IPS DF 6.9 (cell line): ENCODE results near the gene IGF2BP2.
"Not testable (repeated sequence)": the region's sequence is repeated elsewhere in the genome, so short reads cannot be mapped to it uniquely, and the experiment has no call there.

Source experiments
- DNase-seq: peaks from one replicate; pipeline ENCODE4 v3.0.0-alpha.2; 2013; ENCODE audit warnings: low read depth, low spot score
- H3K27ac ChIP-seq: one replicate; pipeline ENCODE4 v1.5.1; 2013; ENCODE audit warnings: low read length, control low read depth
- H3K27me3 ChIP-seq: 2 replicates; pipeline ENCODE4 v1.6.1; 2013; ENCODE audit warnings: mild to moderate bottlenecking, low read length; ENCODE audit not compliant: control insufficient read depth, insufficient read depth
- H3K36me3 ChIP-seq: 2 replicates; pipeline ENCODE4 v1.6.1; 2013; ENCODE audit warnings: low read length; ENCODE audit not compliant: control insufficient read depth, insufficient read depth
- H3K4me1 ChIP-seq: 2 replicates; pipeline ENCODE4 v1.6.1; 2013; ENCODE audit warnings: low read length; ENCODE audit not compliant: control insufficient read depth, insufficient read depth
- H3K4me3 ChIP-seq: 2 replicates; pipeline ENCODE4 v1.5.1; 2013; ENCODE audit warnings: mild to moderate bottlenecking, low read length
- H3K9me3 ChIP-seq: 2 replicates; pipeline ENCODE4 v1.6.1; 2013; ENCODE audit warnings: low read length, inconsistent platforms; ENCODE audit not compliant: control insufficient read depth, insufficient read depth
- WGBS: extraction: QIAGEN DNeasy Blood & Tissue Kit; methylation state at CpG from one replicate; pipeline ENCODE4 v1.1.7; 2013; ENCODE audit warnings: mixed read lengths, missing lambda C conversion rate; ENCODE audit not compliant: insufficient read length, insufficient coverage; 5-methylcytosine and 5-hydroxymethylcytosine counted together

The IGF2BP2 gene

DNA sequence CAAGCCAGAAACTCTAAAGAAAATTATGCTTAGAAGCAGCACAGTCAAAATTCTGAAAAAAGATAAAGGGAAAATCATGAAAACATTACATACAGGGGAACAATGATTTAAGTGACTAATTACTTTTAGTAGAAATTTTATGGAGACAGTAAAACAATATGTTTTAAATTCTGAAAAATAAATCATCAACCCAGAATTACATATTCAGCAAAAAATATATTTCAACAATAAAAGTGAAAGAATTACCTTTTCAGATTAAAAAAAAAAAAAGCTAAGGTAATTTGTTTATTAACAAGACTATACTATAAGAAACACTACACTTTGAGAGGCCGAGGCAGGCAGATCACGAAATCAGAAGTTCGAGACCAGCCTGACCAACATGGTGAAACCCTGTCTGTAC lies 32.4 kb upstream of the IGF2BP2 start:
- Histone ChIP-seq H3K9me3 (no peaks in the 10 kb centered on the region), H3K27ac (no peak overlapping the region), H3K36me3 (no peaks in the 10 kb centered on the region), H3K4me3 (no peak overlapping the region), H3K4me1 (no peaks in the 10 kb centered on the region), H3K27me3 (no peaks in the 10 kb centered on the region)
- no CpG with 5 or more reads among the region's 3 CpGs for WGBS
- no peak for DNase-seq

DNA sequence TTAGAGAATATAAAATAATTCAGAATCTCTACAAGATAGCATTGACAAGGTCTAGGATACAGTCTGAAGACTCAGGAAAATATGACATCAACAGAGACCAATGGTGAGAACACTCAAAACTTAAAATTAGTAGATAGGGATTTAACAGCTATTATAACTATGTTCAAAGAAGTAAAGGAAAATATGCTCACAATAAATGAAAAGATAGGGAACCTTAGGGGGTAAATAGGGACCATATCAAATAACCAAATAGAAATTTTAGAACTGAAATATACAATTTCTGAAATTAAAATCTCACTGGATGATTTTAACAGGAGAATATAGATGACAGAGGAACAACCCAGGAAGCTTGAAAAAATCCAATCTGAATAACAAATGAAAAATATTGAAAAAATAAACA lies 31.8 kb upstream of the IGF2BP2 start:
- Histone ChIP-seq H3K27ac (no peak overlapping the region), H3K9me3 (no peaks in the 10 kb centered on the region), H3K36me3 (no peaks in the 10 kb centered on the region), H3K4me1 (no peaks in the 10 kb centered on the region), H3K4me3 (no peak overlapping the region), H3K27me3 (no peaks in the 10 kb centered on the region)
- no peak for DNase-seq

GRCh38 chr3:185853771-185854170 lies 28.9 kb upstream of the IGF2BP2 start:
- WGBS = no CpG with 5 or more reads among the region's 3 CpGs
- DNase-seq = not testable (repeated sequence)

DNA sequence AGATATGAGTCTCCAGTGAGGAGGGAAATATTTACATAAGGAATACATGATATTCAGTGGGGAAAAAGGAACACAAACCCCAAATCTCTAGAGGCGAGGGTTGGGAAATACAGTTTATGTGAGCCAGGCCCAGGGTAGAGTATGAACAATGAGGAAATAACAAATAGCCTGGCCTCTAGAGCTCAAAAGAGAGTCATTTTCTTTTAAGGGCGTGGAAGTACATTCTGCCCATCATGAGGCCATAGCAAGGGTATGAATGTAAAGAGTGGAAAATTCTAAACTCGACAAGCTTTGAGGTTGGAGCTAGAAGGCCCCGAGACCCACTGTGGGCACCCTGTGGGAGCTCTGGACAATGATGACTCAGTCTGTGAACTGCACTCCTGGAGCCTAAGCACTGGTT lies 27.8 kb upstream of the IGF2BP2 start:
- no peak for DNase-seq
- Histone ChIP-seq H3K36me3 (no peaks in the 10 kb centered on the region), H3K4me3 (no peak overlapping the region), H3K27ac (no peak overlapping the region), H3K27me3 (no peaks in the 10 kb centered on the region), H3K9me3 (no peaks in the 10 kb centered on the region), H3K4me1 (no peaks in the 10 kb centered on the region)
- WGBS = no CpG with 5 or more reads among the region's 4 CpGs

More at GRCh38 chr3:185853771-185854170, 28.9 kb upstream of the IGF2BP2 start:
- H3K9me3 ChIP-seq, H3K36me3 ChIP-seq, H3K4me3 ChIP-seq, H3K27me3 ChIP-seq, H3K4me1 ChIP-seq, H3K27ac ChIP-seq: not testable (repeated sequence)

GRCh38 chr3:185851959-185852358 lies 27.1 kb upstream of the IGF2BP2 start:
- Histone ChIP-seq H3K36me3 (no peaks in the 10 kb centered on the region), H3K27me3 (no peaks in the 10 kb centered on the region)
- WGBS = no CpG with 5 or more reads among the region's 1 CpG

GRCh38 chr3:185851046-185851445 lies 26.2 kb upstream of the IGF2BP2 start:
- no CpG with 5 or more reads among the region's 3 CpGs for WGBS
- Histone ChIP-seq H3K36me3 (no peaks in the 10 kb centered on the region), H3K4me1 (no peaks in the 10 kb centered on the region), H3K9me3 (no peaks in the 10 kb centered on the region), H3K4me3 (no peak overlapping the region), H3K27me3 (no peaks in the 10 kb centered on the region), H3K27ac (no peak overlapping the region)
- DNase-seq = no peak

More at GRCh38 chr3:185851959-185852358, 27.1 kb upstream of the IGF2BP2 start:
- Histone ChIP-seq H3K9me3 (no peaks in the 10 kb centered on the region), H3K4me1 (no peaks in the 10 kb centered on the region), H3K27ac (no peak overlapping the region), H3K4me3 (no peak overlapping the region)
- DNase-seq = no peak

DNA sequence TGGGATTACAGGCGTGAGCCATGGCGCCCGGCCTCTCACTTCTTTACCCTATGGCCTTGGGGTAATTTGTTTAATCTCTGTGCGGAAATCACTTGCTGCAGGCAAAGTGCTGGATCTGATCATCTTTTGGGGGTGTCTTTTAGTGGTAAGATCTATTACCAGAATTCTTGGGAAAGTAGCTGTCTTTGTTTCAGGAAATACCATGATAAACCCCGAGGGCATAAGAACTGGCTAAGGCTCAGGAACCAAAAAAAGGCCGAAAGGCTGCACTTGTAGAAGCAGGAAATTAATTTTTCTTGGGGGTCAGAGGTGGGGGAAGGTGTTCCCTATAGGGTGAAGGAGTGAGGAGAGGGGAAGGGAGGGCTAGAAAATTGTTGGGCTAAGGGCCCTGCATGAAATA lies 22.7 kb upstream of the IGF2BP2 start:
- H3K4me3 ChIP-seq = no peak overlapping the region
- WGBS = no CpG with 5 or more reads among the region's 6 CpGs

DNA sequence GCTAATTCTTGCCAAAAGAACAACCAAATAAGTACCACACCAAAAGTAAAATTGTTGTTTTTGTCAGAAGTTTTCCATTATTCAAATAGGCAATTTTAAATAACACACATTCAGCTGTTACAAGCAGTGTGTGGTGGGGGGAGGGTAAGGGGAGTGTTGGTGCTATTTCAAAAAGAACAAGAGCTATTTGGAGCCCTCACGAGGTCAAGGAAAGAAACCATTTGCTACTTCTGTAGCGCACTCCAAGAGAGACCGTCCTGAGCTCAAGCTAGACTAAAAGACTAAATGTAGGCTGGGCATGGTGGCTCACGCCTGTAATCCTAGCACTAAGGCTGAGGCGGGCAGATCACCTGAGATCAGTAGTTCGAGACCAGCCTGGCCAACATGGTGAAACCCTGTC lies 21.2 kb upstream of the IGF2BP2 start:
- H3K36me3 ChIP-seq = no peaks in the 10 kb centered on the region
- no peak overlapping the region for H3K27ac ChIP-seq
- H3K9me3 ChIP-seq = no peaks in the 10 kb centered on the region
- 0 out of 2 replicates have a peak, but pooled peaks cover 1% of the 10 kb centered on the region for H3K4me1 ChIP-seq
- no peak overlapping the region for H3K4me3 ChIP-seq
- DNase-seq = no peak
- WGBS = no CpG with 5 or more reads among the region's 6 CpGs
- H3K27me3 ChIP-seq = no peaks in the 10 kb centered on the region

More for the DNA sequence above, 22.7 kb upstream of the IGF2BP2 start:
- Histone ChIP-seq H3K27ac (no peak overlapping the region), H3K9me3 (no peaks in the 10 kb centered on the region), H3K4me1 (0 out of 2 replicates have a peak, but pooled peaks cover 1% of the 10 kb centered on the region), H3K27me3 (no peaks in the 10 kb centered on the region), H3K36me3 (no peaks in the 10 kb centered on the region)
- no peak for DNase-seq

DNA sequence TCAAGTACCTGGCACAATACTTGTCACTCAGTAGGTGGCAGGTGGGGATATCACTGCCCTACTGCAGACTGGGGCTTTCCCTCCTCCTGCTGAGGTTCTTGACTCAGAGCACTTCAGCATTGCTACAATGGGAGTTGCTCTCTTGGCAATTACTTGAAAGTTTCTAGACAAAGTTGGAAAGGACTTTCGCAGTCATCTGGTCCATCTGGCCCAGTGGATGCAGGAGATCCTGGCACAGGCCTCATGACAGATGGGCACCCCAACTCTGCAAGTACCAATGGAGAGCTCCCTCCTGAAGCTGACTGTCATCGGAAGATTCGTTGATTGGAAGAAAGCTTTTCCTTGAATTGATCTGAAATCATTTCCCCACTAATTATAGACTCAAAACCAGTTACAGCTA lies 19.2 kb upstream of the IGF2BP2 start:
- 0 out of 2 replicates have a peak, but pooled peaks cover 1% of the 10 kb centered on the region for H3K4me1 ChIP-seq
- no peak overlapping the region for H3K27ac ChIP-seq
- no peak overlapping the region for H3K4me3 ChIP-seq
- no peak for DNase-seq
- WGBS = no CpG with 5 or more reads among the region's 3 CpGs
- H3K27me3 ChIP-seq = no peaks in the 10 kb centered on the region
- no peaks in the 10 kb centered on the region for H3K36me3 ChIP-seq
- H3K9me3 ChIP-seq = no peaks in the 10 kb centered on the region

DNA sequence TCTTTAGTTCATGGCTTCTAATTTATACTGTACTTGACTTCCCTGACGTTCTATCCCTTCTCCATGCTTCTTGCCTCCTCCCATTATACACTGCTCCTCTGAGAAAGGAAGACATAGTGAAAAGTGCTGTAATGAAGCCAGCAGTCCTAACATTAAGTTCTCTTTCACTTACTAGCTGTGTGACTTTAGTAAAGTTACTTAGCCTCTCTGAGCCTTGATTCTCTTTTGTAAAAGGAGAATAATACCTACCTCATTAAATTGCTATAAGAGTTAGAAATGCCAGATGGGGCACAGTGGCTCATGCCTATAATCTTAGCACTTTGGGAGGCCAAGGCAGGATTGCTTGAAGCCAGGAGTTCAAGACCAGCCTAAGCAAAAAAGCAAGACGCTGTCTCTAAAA lies 18.8 kb upstream of the IGF2BP2 start:
- Histone ChIP-seq H3K36me3 (no peaks in the 10 kb centered on the region), H3K27me3 (no peaks in the 10 kb centered on the region), H3K9me3 (no peaks in the 10 kb centered on the region), H3K4me3 (no peak overlapping the region), H3K4me1 (0 out of 2 replicates have a peak, but pooled peaks cover 1% of the 10 kb centered on the region), H3K27ac (no peak overlapping the region)
- no CpG with 5 or more reads among the region's 2 CpGs for WGBS
- DNase-seq = no peak

- H3K27ac ChIP-seq = no peak overlapping the region
- no CpG with 5 or more reads among the region's 3 CpGs for WGBS
These were observed 18.3 kb upstream of the IGF2BP2 start for GRCh38 chr3:185843126-185843525.

More at GRCh38 chr3:185843126-185843525, 18.3 kb upstream of the IGF2BP2 start:
- no peak overlapping the region for H3K4me3 ChIP-seq
- DNase-seq = no peak
- 0 out of 2 replicates have a peak, but pooled peaks cover 1% of the 10 kb centered on the region for H3K4me1 ChIP-seq
- no peaks in the 10 kb centered on the region for H3K9me3 ChIP-seq
- H3K36me3 ChIP-seq = no peaks in the 10 kb centered on the region
- H3K27me3 ChIP-seq = no peaks in the 10 kb centered on the region
